ENCODE measurements around the gene TAB2. TPM values are rescaled to one million over a fixed set of nuclear protein-coding genes. Genes with fewer than 3 reads are reported as not detected.

Gene TAB2
- total and polyA plus RNA-seq, 2 experiments from 2014 or later, result 19.8 to 59.2 TPM

GRCh38 chr6:149311766-149312165 is 5.7 kb upstream of the TAB2 start:
- Histone ChIP-seq H2AFZ (no peak overlapping the region), H3K36me3 (ENCODE audit: insufficient read depth) (no peaks in the 10 kb centered on the region), H3K4me2 (no peak overlapping the region), H3K9me2 (ENCODE audit: insufficient read depth) (peaks cover 4% of the 10 kb centered on the region), H4K20me1 (replicated peaks; ENCODE audit: insufficient read depth) (no peaks in the 10 kb centered on the region), H3K27ac (ENCODE audit: low read depth) (no peak overlapping the region), H3K27me3 (ENCODE audit: insufficient read depth) (no peaks in the 10 kb centered on the region), H3K4me1 (ENCODE audit: insufficient read depth) (peaks cover 18% of the 10 kb centered on the region), H3K4me3 (no peak overlapping the region), H3F3A (replicated peaks; ENCODE audit: low read depth) (no peaks in the 10 kb centered on the region), H3K79me2 (replicated peaks; ENCODE audit: insufficient read depth) (no peaks in the 10 kb centered on the region)
- peaks cover 2% of the 10 kb centered on the region for H3K27me3 Mint-ChIP-seq (ENCODE audit: insufficient read depth, low read depth, poor library complexity)
- H3K27ac Mint-ChIP-seq, result no peak overlapping the region
- no peak for DNase-seq (ENCODE audit: low spot score)
- peaks cover 11% of the 10 kb centered on the region for H3K4me1 Mint-ChIP-seq
- H3K4me3 Mint-ChIP-seq, result no peak overlapping the region
- no peak for ATAC-seq
- H3K36me3 Mint-ChIP-seq (ENCODE audit: low read depth), result no peaks in the 10 kb centered on the region
- no peaks in the 10 kb centered on the region; the same call in 2 of the 3 replicates for H3K9me3 Mint-ChIP-seq
- TF ChIP-seq EZH2 (IDR thresholded peaks at IDR 0.05; ENCODE audit: low read depth, unreplicated experiment) (no peak), POLR2AphosphoS5 (IDR thresholded peaks at IDR 0.05; ENCODE audit: low read depth) (no peak), ZNF114 (CRISPR knock-in tag; IDR thresholded peaks at IDR 0.05) (no peak), EZH2phosphoT487 (IDR thresholded peaks at IDR 0.05; ENCODE audit: unreplicated experiment) (no peak), STAT1 (IDR thresholded peaks at IDR 0.05; ENCODE audit: unreplicated experiment) (no peak)
- TF ChIP-seq, protein P1, sequence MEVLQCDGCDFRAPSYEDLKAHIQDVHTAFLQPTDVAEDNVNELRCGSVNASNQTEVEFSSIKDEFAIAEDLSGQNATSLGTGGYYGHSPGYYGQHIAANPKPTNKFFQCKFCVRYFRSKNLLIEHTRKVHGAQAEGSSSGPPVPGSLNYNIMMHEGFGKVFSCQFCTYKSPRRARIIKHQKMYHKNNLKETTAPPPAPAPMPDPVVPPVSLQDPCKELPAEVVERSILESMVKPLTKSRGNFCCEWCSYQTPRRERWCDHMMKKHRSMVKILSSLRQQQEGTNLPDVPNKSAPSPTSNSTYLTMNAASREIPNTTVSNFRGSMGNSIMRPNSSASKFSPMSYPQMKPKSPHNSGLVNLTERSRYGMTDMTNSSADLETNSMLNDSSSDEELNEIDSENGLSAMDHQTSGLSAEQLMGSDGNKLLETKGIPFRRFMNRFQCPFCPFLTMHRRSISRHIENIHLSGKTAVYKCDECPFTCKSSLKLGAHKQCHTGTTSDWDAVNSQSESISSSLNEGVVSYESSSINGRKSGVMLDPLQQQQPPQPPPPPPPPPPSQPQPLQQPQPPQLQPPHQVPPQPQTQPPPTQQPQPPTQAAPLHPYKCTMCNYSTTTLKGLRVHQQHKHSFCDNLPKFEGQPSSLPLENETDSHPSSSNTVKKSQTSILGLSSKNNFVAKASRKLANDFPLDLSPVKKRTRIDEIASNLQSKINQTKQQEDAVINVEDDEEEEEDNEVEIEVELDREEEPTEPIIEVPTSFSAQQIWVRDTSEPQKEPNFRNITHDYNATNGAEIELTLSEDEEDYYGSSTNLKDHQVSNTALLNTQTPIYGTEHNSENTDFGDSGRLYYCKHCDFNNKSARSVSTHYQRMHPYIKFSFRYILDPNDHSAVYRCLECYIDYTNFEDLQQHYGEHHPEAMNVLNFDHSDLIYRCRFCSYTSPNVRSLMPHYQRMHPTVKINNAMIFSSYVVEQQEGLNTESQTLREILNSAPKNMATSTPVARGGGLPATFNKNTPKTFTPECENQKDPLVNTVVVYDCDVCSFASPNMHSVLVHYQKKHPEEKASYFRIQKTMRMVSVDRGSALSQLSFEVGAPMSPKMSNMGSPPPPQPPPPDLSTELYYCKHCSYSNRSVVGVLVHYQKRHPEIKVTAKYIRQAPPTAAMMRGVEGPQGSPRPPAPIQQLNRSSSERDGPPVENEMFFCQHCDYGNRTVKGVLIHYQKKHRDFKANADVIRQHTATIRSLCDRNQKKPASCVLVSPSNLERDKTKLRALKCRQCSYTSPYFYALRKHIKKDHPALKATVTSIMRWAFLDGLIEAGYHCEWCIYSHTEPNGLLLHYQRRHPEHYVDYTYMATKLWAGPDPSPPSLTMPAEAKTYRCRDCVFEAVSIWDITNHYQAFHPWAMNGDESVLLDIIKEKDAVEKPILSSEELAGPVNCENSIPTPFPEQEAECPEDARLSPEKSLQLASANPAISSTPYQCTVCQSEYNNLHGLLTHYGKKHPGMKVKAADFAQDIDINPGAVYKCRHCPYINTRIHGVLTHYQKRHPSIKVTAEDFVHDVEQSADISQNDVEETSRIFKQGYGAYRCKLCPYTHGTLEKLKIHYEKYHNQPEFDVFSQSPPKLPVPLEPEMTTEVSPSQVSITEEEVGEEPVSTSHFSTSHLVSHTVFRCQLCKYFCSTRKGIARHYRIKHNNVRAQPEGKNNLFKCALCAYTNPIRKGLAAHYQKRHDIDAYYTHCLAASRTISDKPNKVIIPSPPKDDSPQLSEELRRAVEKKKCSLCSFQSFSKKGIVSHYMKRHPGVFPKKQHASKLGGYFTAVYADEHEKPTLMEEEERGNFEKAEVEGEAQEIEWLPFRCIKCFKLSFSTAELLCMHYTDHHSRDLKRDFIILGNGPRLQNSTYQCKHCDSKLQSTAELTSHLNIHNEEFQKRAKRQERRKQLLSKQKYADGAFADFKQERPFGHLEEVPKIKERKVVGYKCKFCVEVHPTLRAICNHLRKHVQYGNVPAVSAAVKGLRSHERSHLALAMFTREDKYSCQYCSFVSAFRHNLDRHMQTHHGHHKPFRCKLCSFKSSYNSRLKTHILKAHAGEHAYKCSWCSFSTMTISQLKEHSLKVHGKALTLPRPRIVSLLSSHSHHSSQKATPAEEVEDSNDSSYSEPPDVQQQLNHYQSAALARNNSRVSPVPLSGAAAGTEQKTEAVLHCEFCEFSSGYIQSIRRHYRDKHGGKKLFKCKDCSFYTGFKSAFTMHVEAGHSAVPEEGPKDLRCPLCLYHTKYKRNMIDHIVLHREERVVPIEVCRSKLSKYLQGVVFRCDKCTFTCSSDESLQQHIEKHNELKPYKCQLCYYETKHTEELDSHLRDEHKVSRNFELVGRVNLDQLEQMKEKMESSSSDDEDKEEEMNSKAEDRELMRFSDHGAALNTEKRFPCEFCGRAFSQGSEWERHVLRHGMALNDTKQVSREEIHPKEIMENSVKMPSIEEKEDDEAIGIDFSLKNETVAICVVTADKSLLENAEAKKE (CRISPR knock-in tag; IDR thresholded peaks at IDR 0.05), result no peak

GRCh38 chr6:149313070-149313469 is 4.4 kb upstream of the TAB2 start:
- peaks cover 4% of the 10 kb centered on the region for H3K9me2 ChIP-seq (ENCODE audit: insufficient read depth)
- no peaks in the 10 kb centered on the region for H3K36me3 Mint-ChIP-seq (ENCODE audit: low read depth)
- H2AFZ ChIP-seq, result no peak overlapping the region
- H3K79me2 ChIP-seq (replicated peaks; ENCODE audit: insufficient read depth), result no peaks in the 10 kb centered on the region
- H3K9me3 Mint-ChIP-seq, result no peaks in the 10 kb centered on the region; the same call in 2 of the 3 replicates
- H3K4me1 ChIP-seq (ENCODE audit: insufficient read depth), result peaks cover 18% of the 10 kb centered on the region
- ATAC-seq, result no peak
- no peak overlapping the region for H3K4me3 ChIP-seq
- no peak overlapping the region for H3K27ac ChIP-seq (ENCODE audit: low read depth)
- no peak overlapping the region for H3K27ac Mint-ChIP-seq
- no peak for DNase-seq (ENCODE audit: low spot score)
- H3F3A ChIP-seq (replicated peaks; ENCODE audit: low read depth), result no peaks in the 10 kb centered on the region
- H4K20me1 ChIP-seq (replicated peaks; ENCODE audit: insufficient read depth), result no peaks in the 10 kb centered on the region
- H3K27me3 ChIP-seq (ENCODE audit: insufficient read depth), result no peaks in the 10 kb centered on the region
- no peak overlapping the region for H3K4me2 ChIP-seq
- H3K4me1 Mint-ChIP-seq, result peaks cover 8% of the 10 kb centered on the region
- peaks cover 2% of the 10 kb centered on the region for H3K27me3 Mint-ChIP-seq (ENCODE audit: insufficient read depth, low read depth, poor library complexity)
- H3K4me3 Mint-ChIP-seq, result no peak overlapping the region
- no peaks in the 10 kb centered on the region for H3K36me3 ChIP-seq (ENCODE audit: insufficient read depth)
- no peak for TF ChIP-seq ZNF331 (CRISPR knock-in tag; IDR thresholded peaks at IDR 0.05; ENCODE audit: low read depth)
- no peak for TF ChIP-seq REST (IDR thresholded peaks at IDR 0.05; ENCODE audit: unreplicated experiment)
- no peak for TF ChIP-seq ZNF114 (CRISPR knock-in tag; IDR thresholded peaks at IDR 0.05)
